ENCODE measurements around the gene SUGCT.
"Not testable (repeated sequence)": the region's sequence is repeated elsewhere in the genome, so short reads cannot be mapped to it uniquely, and the experiment has no call there.

DNA sequence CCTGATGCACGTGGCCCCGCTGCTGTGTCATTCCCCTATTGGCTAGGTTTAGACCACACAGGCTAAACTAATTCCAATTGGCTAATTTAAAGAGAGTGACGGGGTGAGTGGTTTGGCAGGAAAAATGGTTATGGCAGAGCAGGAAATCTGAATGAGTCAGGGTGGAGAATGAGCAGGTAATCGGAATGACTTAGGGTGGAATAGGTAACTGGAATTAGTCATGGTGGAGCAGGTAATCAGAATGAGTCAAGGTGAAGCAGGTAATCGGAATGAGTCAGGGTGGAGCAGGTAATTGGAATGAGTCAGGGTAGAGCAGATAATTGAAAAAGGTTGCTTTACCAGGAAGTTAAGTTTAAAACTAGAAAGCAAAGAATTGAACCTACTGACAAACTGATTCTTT is 7.1 kb downstream of the SUGCT start:
- TF ChIP-seq EZH2 (IDR thresholded peaks at IDR 0.05; ENCODE audit: borderline replicate concordance, low read depth, low read length, severe bottlenecking): not testable (repeated sequence)
- TF ChIP-seq, protein P1, sequence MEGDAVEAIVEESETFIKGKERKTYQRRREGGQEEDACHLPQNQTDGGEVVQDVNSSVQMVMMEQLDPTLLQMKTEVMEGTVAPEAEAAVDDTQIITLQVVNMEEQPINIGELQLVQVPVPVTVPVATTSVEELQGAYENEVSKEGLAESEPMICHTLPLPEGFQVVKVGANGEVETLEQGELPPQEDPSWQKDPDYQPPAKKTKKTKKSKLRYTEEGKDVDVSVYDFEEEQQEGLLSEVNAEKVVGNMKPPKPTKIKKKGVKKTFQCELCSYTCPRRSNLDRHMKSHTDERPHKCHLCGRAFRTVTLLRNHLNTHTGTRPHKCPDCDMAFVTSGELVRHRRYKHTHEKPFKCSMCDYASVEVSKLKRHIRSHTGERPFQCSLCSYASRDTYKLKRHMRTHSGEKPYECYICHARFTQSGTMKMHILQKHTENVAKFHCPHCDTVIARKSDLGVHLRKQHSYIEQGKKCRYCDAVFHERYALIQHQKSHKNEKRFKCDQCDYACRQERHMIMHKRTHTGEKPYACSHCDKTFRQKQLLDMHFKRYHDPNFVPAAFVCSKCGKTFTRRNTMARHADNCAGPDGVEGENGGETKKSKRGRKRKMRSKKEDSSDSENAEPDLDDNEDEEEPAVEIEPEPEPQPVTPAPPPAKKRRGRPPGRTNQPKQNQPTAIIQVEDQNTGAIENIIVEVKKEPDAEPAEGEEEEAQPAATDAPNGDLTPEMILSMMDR (IDR thresholded peaks at IDR 0.05; ENCODE audit: borderline replicate concordance, extremely low read depth, low read length, poor library complexity, severe bottlenecking): not testable (repeated sequence)

All from DND-41 (cell line).